ENCODE results near the gene GGCX. TPM values are rescaled to one million over a fixed set of nuclear protein-coding genes. Genes with fewer than 3 reads are reported as not detected.

Gene GGCX
- total RNA-seq, 1 experiment from 2014 or later = 66.2 TPM

DNA sequence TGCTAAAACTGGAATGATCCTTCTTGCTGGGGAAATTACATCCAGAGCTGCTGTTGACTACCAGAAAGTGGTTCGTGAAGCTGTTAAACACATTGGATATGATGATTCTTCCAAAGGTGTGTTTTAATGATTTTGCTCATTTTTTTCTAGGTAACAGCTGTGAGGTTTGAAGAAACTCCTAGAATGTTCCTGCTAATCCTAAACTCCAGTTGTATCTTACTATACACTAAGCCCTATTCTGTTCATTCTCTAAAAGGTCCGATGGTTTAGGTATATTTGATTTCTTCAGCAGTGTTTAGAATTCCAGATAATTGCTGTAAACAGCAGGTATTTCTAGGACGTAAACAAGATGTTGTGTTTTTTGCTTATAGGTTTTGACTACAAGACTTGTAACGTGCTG is 20.0 kb downstream of the GGCX start:
- Mint-ChIP-seq H3K4me1 (ENCODE audit: low read depth, unreplicated experiment) (peaks cover 45% of the 10 kb centered on the region), H3K9me3 (ENCODE audit: low read depth, unreplicated experiment) (no peaks in the 10 kb centered on the region), H3K27me3 (ENCODE audit: unreplicated experiment) (no peaks in the 10 kb centered on the region), H3K4me3 (ENCODE audit: low read depth, unreplicated experiment) (peak overlapping the region; percentile 79), H3K27ac (ENCODE audit: unreplicated experiment) (peak overlapping the region; percentile 78), H3K36me3 (ENCODE audit: insufficient read depth, unreplicated experiment) (peaks cover 89% of the 10 kb centered on the region)
- DNase-seq = no peak
- intact Hi-C loops (cut with micrococcal nuclease; ENCODE audit: unreplicated experiment) = loop anchor here (2.0 kb wide), 2 partner anchors 24 to 72 kb away; no protein-coding TSS in a partner anchor
- CTCF ChIA-PET = interaction anchor here (0.7 to 2.8 kb wide), 3 partner anchors 11 to 122 kb away, joined by 3 to 7 read pairs (median 4); no protein-coding TSS in a partner anchor
- BruUV-seq (replicated peaks) = no TSS peak
- TF ChIP-seq, protein P1, sequence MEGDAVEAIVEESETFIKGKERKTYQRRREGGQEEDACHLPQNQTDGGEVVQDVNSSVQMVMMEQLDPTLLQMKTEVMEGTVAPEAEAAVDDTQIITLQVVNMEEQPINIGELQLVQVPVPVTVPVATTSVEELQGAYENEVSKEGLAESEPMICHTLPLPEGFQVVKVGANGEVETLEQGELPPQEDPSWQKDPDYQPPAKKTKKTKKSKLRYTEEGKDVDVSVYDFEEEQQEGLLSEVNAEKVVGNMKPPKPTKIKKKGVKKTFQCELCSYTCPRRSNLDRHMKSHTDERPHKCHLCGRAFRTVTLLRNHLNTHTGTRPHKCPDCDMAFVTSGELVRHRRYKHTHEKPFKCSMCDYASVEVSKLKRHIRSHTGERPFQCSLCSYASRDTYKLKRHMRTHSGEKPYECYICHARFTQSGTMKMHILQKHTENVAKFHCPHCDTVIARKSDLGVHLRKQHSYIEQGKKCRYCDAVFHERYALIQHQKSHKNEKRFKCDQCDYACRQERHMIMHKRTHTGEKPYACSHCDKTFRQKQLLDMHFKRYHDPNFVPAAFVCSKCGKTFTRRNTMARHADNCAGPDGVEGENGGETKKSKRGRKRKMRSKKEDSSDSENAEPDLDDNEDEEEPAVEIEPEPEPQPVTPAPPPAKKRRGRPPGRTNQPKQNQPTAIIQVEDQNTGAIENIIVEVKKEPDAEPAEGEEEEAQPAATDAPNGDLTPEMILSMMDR (IDR thresholded peaks at IDR 0.05; ENCODE audit: unreplicated experiment) = no peak

DNA sequence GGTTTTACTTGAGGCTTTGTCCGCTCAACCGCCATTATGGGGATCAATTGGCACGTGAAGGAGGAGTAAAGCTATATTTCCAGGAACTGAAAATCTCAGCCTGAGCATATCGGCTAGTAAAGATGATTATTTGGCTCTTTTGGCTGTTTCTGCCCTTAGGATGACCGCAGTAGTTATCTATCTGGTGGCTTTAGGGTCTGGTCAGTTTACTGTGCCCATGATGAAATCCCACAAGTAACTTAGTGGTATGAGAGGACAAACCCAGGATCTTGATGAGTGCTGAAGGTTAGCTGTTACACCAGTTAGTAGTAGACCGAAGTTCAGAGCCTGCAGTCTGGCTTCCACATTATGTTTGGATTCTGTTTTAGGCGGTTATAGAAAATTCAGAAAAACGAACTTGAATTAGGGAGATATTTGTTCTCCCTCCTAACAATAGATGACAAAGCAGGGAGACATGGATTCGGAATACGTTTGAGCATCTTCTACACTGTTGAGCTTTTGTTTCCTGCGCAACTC is 21.1 kb downstream of the GGCX start:
- no peak for DNase-seq
- no peaks in the 10 kb centered on the region for H3K9me3 Mint-ChIP-seq (ENCODE audit: low read depth, unreplicated experiment)
- TF ChIP-seq, protein P1 (IDR thresholded peaks at IDR 0.05; ENCODE audit: unreplicated experiment) = no peak
- no peaks in the 10 kb centered on the region for H3K27me3 Mint-ChIP-seq (ENCODE audit: unreplicated experiment)
- H3K4me1 Mint-ChIP-seq (ENCODE audit: low read depth, unreplicated experiment) = peaks cover 45% of the 10 kb centered on the region
- CTCF ChIA-PET = interaction anchor here (0.6 to 2.8 kb wide), 4 partner anchors 11 to 121 kb away, joined by 3 to 20 read pairs (median 6); no protein-coding TSS in a partner anchor
- H3K4me3 Mint-ChIP-seq (ENCODE audit: low read depth, unreplicated experiment) = peak overlapping the region; percentile 79
- BruUV-seq (replicated peaks) = TSS peak; percentile 18
- H3K36me3 Mint-ChIP-seq (ENCODE audit: insufficient read depth, unreplicated experiment) = peaks cover 78% of the 10 kb centered on the region
- peak overlapping the region; percentile 99 for H3K27ac Mint-ChIP-seq (ENCODE audit: unreplicated experiment)
- intact Hi-C loops (cut with micrococcal nuclease; ENCODE audit: unreplicated experiment) = loop anchor here (2.0 kb wide), 2 partner anchors 23 to 71 kb away; no protein-coding TSS in a partner anchor

DNA sequence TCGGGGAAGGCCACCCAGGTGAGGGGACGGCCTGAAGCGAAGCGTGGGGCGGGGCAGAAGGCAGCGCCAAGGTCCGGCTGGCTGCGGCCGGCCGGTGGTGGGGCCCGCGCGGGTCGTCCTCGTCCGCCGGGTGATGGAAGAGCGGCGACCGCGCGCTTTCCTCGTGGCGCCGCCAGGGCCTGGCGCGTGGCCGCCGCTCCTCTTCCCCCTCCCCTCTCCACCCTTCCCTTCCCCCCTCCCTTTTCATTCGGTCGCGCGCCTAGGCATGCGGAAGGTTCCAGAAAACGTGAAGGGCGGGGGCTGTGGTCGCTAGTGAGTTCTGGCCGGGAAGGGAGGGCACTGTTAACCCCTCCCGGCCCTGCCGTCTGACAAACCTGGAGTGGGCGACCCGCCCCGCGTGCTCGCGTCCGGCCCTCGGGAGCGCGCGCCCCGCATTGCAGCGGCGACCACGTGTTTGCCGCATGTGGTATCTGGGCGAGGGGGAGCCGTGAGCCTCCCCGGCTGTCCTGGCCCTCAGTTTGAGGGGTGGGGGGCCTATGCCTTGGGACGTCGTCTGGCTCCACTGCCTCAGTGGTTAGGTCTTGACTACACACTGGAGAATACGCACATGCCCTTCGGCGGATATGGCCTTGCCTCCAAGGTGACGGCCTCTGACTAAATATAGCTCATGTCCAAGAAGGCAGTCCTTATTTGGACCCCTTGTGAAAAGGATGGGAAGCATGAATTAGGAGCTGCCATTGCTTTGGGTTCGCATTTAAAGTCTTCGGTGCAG is 21.7 kb downstream of the GGCX start:
- no TSS peak for BruUV-seq (replicated peaks)
- H3K27ac Mint-ChIP-seq (ENCODE audit: unreplicated experiment) = peak overlapping the region; percentile 99
- H3K4me3 Mint-ChIP-seq (ENCODE audit: low read depth, unreplicated experiment) = peak overlapping the region; percentile 79
- intact Hi-C loops (cut with micrococcal nuclease; ENCODE audit: unreplicated experiment) = loop anchor here (1.0 to 5.0 kb wide), 5 partner anchors 23 to 119 kb away; no protein-coding TSS in a partner anchor
- H3K9me3 Mint-ChIP-seq (ENCODE audit: low read depth, unreplicated experiment) = no peaks in the 10 kb centered on the region
- peaks cover 72% of the 10 kb centered on the region for H3K36me3 Mint-ChIP-seq (ENCODE audit: insufficient read depth, unreplicated experiment)
- peaks cover 43% of the 10 kb centered on the region for H3K4me1 Mint-ChIP-seq (ENCODE audit: low read depth, unreplicated experiment)
- no peaks in the 10 kb centered on the region for H3K27me3 Mint-ChIP-seq (ENCODE audit: unreplicated experiment)
- peak; percentile 69 for DNase-seq
- CTCF ChIA-PET = interaction anchor here (0.6 to 2.8 kb wide), 12 partner anchors 9 to 152 kb away, joined by 3 to 45 read pairs (median 5); no protein-coding TSS in a partner anchor
- TF ChIP-seq, protein P1 (IDR thresholded peaks at IDR 0.05; ENCODE audit: unreplicated experiment) = no peak

DNA sequence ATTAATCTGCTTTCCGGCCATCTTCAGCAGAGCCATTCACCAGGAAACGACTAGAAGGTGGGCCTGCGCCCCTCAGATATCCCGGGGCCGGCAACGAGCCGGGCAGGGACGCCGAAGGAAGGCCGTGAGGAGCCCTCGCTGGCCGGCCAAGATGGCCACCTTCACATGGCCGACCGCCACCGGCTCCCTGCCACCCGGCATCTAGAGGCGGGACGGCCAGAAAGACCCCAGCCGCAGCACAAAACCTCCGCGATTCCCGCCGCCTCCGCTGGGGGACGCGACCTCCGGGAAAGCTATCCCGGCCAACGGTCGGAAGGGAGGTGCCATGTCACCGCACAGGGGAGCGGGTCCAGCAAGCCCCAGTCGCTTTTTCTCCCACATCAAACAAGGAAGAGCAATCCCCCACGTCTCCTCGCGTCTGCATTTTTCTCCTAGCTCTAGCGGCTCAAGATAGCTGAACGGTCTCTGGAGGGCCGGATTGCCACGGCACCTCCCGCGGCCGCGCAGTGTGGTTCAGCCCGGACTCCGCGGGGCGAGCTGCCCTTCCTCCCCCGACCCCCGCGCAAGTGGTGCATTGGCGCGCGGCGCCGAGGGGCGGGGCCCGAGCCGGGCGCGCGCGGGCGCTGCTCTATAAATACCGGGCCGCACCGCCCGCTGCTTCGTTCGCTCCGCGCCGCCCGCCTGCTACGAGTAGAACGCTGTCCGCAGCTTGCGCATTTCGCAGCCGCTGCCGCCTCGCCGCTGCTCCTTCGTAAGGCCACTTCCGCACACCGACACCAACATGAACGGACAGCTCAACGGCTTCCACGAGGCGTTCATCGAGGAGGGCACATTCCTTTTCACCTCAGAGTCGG is 22.6 kb downstream of the GGCX start, which contains the start of gene MAT2A:
Gene MAT2A (plus strand): TSS at position 662 of the 854 bp plus-strand sequence. CDS start 120 bp downstream, at position 782.
- CTCF ChIA-PET = interaction anchor here (0.6 to 2.3 kb wide), 11 partner anchors 10 to 184 kb away, joined by 3 to 45 read pairs (median 5); partner anchors contain the start of gene ELMOD3
- H3K9me3 Mint-ChIP-seq (ENCODE audit: low read depth, unreplicated experiment) = no peaks in the 10 kb centered on the region
- BruUV-seq (replicated peaks) = TSS peak; percentile 76
- TF ChIP-seq, protein P1 (IDR thresholded peaks at IDR 0.05; ENCODE audit: unreplicated experiment) = peak; percentile 73
- H3K4me1 Mint-ChIP-seq (ENCODE audit: low read depth, unreplicated experiment) = peaks cover 35% of the 10 kb centered on the region
- H3K27ac Mint-ChIP-seq (ENCODE audit: unreplicated experiment) = peak within 1 kb of the TSS; percentile 99
- peaks cover 64% of the 10 kb centered on the region for H3K36me3 Mint-ChIP-seq (ENCODE audit: insufficient read depth, unreplicated experiment)
- no peaks in the 10 kb centered on the region for H3K27me3 Mint-ChIP-seq (ENCODE audit: unreplicated experiment)
- H3K4me3 Mint-ChIP-seq (ENCODE audit: low read depth, unreplicated experiment) = peak within 1 kb of the TSS; percentile 79
- intact Hi-C loops (cut with micrococcal nuclease; ENCODE audit: unreplicated experiment) = loop anchor here (1.0 to 5.0 kb wide), 3 partner anchors 38 to 118 kb away; no protein-coding TSS in a partner anchor
- DNase-seq = peak; percentile 98

All from Calu3 (cell line).